CD4-positive, alpha-beta T cell (primary cell): Measurements from ENCODE around the gene BEX3. TPM values are rescaled to one million over a fixed set of nuclear protein-coding genes. Genes with fewer than 3 reads are reported as not detected.
A peak's percentile ranks its signal among the peaks of the same experiment; 100 is the strongest.

Experiments
- ATAC-seq: fragments of 200-7000 bp; cut with Tn5 transposase; one replicate; pipeline ENCODE4 v1.10.0; 2022; ENCODE audit warnings: mild to moderate bottlenecking; ENCODE audit not compliant: poor library complexity
- CTCF ChIA-PET: fragments of 350-600 bp; sonication (Branson Sonifier 250); formaldehyde crosslinking; loops from one replicate; lab custom pipeline; 2021; ENCODE audit warnings: antibody characterized with exemption, inconsistent platforms; lab: Charles Lee
- POLR2A ChIA-PET: fragments of 350-600 bp; sonication (Branson Sonifier 250); formaldehyde crosslinking; loops from one replicate; lab custom pipeline; 2021; ENCODE audit warnings: antibody characterized with exemption, inconsistent platforms; lab: Charles Lee
- DNase-seq, 14 experiments: peaks; one replicate each; pipeline ENCODE4 v3.0.0-alpha.2; 2013 to 2020; ENCODE audit warnings: mixed read lengths in 2 of 14
- H3K27ac ChIP-seq, 2 donors: one replicate each; pipeline versions ENCODE4 v1.5.1 to v1.7.0; 2013; ENCODE audit warnings: low read length in 2 of 2, low read depth in 1 of 2, mild to moderate bottlenecking in 1 of 2
- H3K27me3 ChIP-seq, 2 experiments: 1 replicate in 1 of 2; 2 replicates in 1 of 2; pipeline versions ENCODE4 v1.6.1 to v1.7.0; 2013; ENCODE audit warnings: low read length in 2 of 2, control low read depth in 1 of 2, mild to moderate bottlenecking in 1 of 2, moderate library complexity in 1 of 2; ENCODE audit not compliant: insufficient read depth in 2 of 2, control insufficient read depth in 1 of 2
- H3K36me3 ChIP-seq: one replicate; pipeline ENCODE4 v1.6.1; 2013; ENCODE audit warnings: low read length, control low read depth; ENCODE audit not compliant: insufficient read depth
- H3K4me1 ChIP-seq: one replicate; pipeline ENCODE4 v1.6.1; 2013; ENCODE audit warnings: low read length, control low read depth; ENCODE audit not compliant: insufficient read depth
- H3K4me3 ChIP-seq: one replicate; pipeline ENCODE4 v1.5.1; 2013; ENCODE audit warnings: mild to moderate bottlenecking, low read length, moderate library complexity
- H3K9me3 ChIP-seq, 2 experiments: 1 replicate in 1 of 2; 2 replicates in 1 of 2; pipeline versions ENCODE4 v1.6.1 to v1.7.0; 2013; ENCODE audit warnings: low read length in 2 of 2, mild to moderate bottlenecking in 2 of 2, control low read depth in 1 of 2, moderate library complexity in 1 of 2; ENCODE audit not compliant: control insufficient read depth in 1 of 2, insufficient read depth in 1 of 2
- H3K27ac Mint-ChIP-seq: one replicate; pipeline ENCODE4 v1.8.0; 2020; ENCODE audit warnings: mixed read lengths
- H3K27me3 Mint-ChIP-seq: one replicate; pipeline ENCODE4 v1.8.0; 2021; ENCODE audit warnings: mixed read lengths
- H3K36me3 Mint-ChIP-seq: one replicate; pipeline ENCODE4 v1.8.0; 2021; ENCODE audit warnings: low read depth, mixed read lengths
- H3K4me1 Mint-ChIP-seq: one replicate; pipeline ENCODE4 v1.8.0; 2021; ENCODE audit warnings: low read depth, mixed read lengths
- H3K4me3 Mint-ChIP-seq: one replicate; pipeline ENCODE4 v1.8.0; 2020; ENCODE audit warnings: mild to moderate bottlenecking, mixed read lengths
- H3K9me3 Mint-ChIP-seq: one replicate; pipeline ENCODE4 v1.8.0; 2020; ENCODE audit warnings: mixed read lengths
- CTCF ChIP-seq: fragments of 200-600 bp; IDR thresholded peaks from one replicate; pipeline ENCODE4 v1.8.0; 2022; ENCODE audit warnings: antibody characterized with exemption, mild to moderate bottlenecking
- intact Hi-C, 2 experiments: fragments of 100-400 bp; cut with DNase I in 1 of 2; cut with micrococcal nuclease in 1 of 2; formaldehyde crosslinking; loops; one replicate each; pipeline versions ENCODE4 v1.15.1 to v1.9.0; 2023 to 2025; cut with DNase I, micrococcal nuclease
- total RNA-seq, 174 experiments: library from RNA in 2 of 174; stranded (reverse) in 2 of 174; gene quantifications; one replicate each; pipeline ENCODE4 v1.2.3 and lab custom pipeline; 2021 to 2026

BEX3 gene
- total RNA-seq, 2 experiments from 2014 or later: 13.9 to 15.7 TPM

- DNase-seq (no peak), ATAC-seq (no peak)
- no peaks in the 10 kb centered on the region for H3K4me1 Mint-ChIP-seq
- no peaks in the 10 kb centered on the region for H3K36me3 ChIP-seq
- no peaks in the 10 kb centered on the region for H3K36me3 Mint-ChIP-seq
- no peak overlapping the region for H3K4me3 Mint-ChIP-seq
- peaks cover 9% of the 10 kb centered on the region for H3K27me3 Mint-ChIP-seq
- no peak overlapping the region for H3K27ac ChIP-seq
- intact Hi-C loops: no loop called here
- H3K27ac Mint-ChIP-seq: no peak overlapping the region
- no peaks in the 10 kb centered on the region for H3K9me3 ChIP-seq
- H3K4me3 ChIP-seq: no peak overlapping the region
- CTCF ChIA-PET: no interaction called here
- POLR2A ChIA-PET: no interaction called here
- no peaks in the 10 kb centered on the region for H3K9me3 Mint-ChIP-seq
- H3K4me1 ChIP-seq: no peaks in the 10 kb centered on the region
- no peaks in the 10 kb centered on the region for H3K27me3 ChIP-seq
- no peak for TF ChIP-seq CTCF
These were observed 37.7 kb upstream of the BEX3 start for GRCh38 chrX:103338663-103339062.

GRCh38 chrX:103343105-103343504 is 33.2 kb upstream of the BEX3 start:
- DNase-seq: peak in 13 of 14 experiments; percentile 5 to 68 (median 29)
- H3K36me3 ChIP-seq: no peaks in the 10 kb centered on the region
- H3K4me3 Mint-ChIP-seq: no peak overlapping the region
- ChIA-PET POLR2A (no interaction called here), CTCF (interaction anchor here (1.0 to 1.2 kb wide), 2 partner anchors 18 to 122 kb away, joined by 3 read pairs; no protein-coding TSS in a partner anchor)
- no peaks in the 10 kb centered on the region for H3K9me3 ChIP-seq
- H3K27ac Mint-ChIP-seq: no peak overlapping the region
- no peaks in the 10 kb centered on the region for H3K9me3 Mint-ChIP-seq
- no peaks in the 10 kb centered on the region for H3K4me1 ChIP-seq
- intact Hi-C loops: loop anchor here (1.0 kb wide), 1 partner anchor 121 kb away; no protein-coding TSS in a partner anchor
- H3K27me3 Mint-ChIP-seq: peaks cover 4% of the 10 kb centered on the region
- H3K27ac ChIP-seq: no peak overlapping the region
- TF ChIP-seq CTCF: peak; percentile 58
- ATAC-seq: peak; percentile 48
- no peaks in the 10 kb centered on the region for H3K4me1 Mint-ChIP-seq
- no peak overlapping the region for H3K4me3 ChIP-seq
- H3K27me3 ChIP-seq: no peaks in the 10 kb centered on the region
- no peaks in the 10 kb centered on the region for H3K36me3 Mint-ChIP-seq

GRCh38 chrX:103344606-103345005 is 31.7 kb upstream of the BEX3 start:
- no peak overlapping the region for H3K27ac Mint-ChIP-seq
- no peak overlapping the region for H3K4me3 Mint-ChIP-seq
- Histone ChIP-seq H3K9me3 (no peaks in the 10 kb centered on the region), H3K4me3 (no peak overlapping the region), H3K4me1 (no peaks in the 10 kb centered on the region), H3K27ac (no peak overlapping the region), H3K27me3 (no peaks in the 10 kb centered on the region), H3K36me3 (no peaks in the 10 kb centered on the region)
- ChIA-PET CTCF (no interaction called here), POLR2A (no interaction called here)
- ATAC-seq (no peak), DNase-seq (no peak)
- H3K9me3 Mint-ChIP-seq: no peaks in the 10 kb centered on the region
- H3K27me3 Mint-ChIP-seq: peaks cover 8% of the 10 kb centered on the region
- H3K36me3 Mint-ChIP-seq: no peaks in the 10 kb centered on the region
- intact Hi-C loops: no loop called here
- TF ChIP-seq CTCF: no peak
- no peaks in the 10 kb centered on the region for H3K4me1 Mint-ChIP-seq
